DMS153 (cell line): Measurements from ENCODE around the gene PBX3.
A peak's percentile ranks its signal among the peaks of the same experiment; 100 is the strongest.
"Not testable (repeated sequence)": the region's sequence is repeated elsewhere in the genome, so short reads cannot be mapped to it uniquely, and the experiment has no call there.

ENCODE experiments used
- DNase-seq: peaks from one replicate; lab custom pipeline; 2025; lab: John Stamatoyannopoulos, UW

PBX3 gene

DNA sequence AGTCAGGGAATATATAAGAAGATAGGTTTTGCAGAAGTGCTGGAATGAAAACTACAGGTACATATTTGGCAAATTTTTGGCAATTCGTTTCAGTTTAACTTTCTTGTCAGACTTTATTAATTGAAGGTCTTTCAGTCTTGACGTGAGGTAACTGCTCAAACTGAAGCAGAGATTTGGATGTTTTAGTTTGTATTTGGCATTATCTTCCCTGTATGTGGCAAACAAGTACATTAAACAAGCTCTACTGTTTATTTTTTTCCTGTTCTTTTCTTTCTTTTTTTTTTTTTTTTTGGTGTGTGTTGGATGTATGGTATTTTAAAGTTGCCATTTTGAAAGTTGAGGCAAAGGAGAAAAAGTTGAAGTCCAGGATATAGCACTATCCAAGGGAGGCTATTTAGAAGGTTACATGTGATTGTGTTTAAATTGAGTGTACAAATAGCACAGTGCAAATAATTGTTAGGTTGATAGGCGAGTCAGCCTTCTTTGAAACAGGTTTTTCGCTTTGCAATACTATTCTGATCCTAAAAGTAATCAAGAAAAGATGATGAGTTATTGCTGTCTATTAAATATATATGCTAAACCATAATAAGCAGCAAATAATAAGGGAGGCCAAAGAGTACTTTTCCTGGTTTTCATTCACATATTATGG, 2.2 kb downstream of the PBX3 start:
- no peak for DNase-seq

DNA sequence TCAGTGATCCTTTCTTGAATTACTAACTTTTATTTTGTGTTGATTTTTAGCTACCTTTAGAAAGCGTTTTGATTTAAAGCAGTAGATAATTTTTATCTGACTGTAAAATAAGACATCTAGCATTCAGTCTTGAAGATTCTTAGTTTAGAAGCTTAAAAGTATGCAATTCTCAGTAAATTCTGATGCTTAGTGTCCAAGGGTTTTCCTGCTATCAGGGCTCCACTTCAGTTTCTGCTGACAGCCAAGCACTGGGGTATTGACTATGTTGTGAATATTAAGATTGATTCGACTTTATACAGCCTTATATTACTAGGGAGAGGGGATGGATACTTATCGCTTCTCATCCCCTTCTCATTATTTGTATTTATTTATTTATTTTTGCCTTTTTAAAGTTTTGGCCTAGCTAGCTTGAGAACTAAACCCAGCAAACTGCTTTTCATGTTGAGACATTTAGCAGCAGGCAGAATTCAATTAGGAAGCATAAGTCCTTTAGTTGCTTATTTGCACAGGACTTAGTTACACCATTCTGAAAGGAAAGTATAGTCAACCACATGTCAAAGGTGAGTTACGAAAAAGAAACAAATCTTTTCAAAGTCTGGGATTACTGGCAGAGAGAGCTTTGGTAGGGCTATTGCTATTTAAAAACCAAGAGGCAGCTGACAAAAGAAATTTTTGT, 2.9 kb downstream of the PBX3 start:
- no peak for DNase-seq

DNA sequence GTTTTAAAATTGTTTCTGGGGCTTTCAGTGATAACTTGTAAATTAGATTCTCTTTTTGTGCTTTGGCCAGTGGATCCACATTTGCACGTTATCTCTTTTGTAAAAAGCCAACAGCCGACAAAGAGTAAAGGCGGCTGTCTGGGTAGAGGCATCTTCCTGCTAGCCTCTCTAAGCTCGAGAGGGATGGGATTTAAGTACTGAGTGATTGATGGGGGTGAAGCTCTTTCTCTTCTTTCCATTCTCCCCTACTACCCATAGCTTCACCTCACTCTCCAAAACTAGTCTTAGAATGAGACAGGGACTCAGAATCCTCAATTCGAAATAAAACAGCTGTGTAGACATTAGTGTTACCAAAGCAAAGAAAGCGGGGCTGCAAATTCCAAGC, 3.4 kb downstream of the PBX3 start:
- no peak for DNase-seq

DNA sequence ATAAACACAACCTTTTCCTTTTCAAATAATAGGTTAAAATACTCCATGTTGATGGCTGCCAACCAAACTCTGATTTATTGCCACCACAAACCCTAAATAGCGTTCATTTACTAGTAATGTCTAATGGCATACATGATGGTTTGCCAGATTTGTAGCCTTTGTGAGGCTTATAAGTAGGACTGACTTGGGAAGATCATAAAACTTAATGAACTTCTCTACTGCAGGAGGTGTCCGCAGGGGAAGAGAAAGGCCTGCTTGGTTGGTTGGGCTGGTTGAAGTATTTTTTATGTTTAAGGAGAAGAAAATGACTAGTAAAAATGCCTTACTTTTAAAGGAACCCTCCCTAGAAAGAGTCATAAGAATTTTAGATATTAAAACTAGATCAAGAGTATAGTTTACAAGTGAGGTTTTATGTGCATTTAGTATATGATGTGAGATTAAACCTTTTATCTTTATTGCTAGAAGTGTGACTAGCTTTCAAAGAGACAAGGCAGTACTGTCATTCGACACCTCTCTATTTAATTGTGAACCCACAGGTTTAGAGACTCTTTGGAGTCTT, 5.0 kb downstream of the PBX3 start:
- DNase-seq: peak; percentile 31

DNA sequence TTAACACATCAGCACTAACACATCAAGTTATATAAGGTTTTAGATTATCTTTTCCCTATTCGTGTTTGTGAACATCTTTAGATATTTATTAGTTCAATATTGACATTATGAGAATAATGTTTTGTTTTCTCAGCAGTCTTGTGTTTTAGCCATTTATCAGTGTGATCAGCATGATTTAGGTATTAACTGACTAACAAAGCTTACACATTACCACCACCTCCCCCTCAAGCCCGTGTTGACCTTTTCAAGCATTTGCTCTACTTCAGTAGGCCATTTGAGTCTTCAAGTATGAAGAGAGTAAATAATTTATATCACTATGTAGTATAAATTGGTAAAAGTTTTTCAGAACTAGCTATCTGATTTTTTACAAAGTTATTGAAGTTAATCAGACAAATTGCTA, 6.9 kb downstream of the PBX3 start:
- DNase-seq: no peak

DNA sequence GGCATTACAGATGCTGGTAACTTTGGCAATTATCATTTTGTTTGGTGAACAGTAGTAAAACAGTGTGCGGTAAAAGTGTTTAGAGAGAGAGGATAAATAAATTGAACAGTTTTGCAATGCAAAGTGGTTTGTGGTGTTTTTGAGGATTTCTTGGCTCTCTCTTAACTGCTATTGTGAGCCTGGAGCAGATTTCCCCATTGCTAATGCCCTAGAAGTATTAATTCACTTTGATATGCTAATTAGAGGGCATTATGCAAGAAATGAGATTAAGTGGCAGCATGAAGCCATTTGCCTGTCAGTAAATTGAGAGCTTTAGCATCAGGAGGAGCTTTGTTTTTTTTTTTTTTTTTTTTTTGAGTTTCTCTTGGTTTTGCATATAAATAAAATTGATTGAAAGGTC, 8.2 kb downstream of the PBX3 start:
- no peak for DNase-seq

DNA sequence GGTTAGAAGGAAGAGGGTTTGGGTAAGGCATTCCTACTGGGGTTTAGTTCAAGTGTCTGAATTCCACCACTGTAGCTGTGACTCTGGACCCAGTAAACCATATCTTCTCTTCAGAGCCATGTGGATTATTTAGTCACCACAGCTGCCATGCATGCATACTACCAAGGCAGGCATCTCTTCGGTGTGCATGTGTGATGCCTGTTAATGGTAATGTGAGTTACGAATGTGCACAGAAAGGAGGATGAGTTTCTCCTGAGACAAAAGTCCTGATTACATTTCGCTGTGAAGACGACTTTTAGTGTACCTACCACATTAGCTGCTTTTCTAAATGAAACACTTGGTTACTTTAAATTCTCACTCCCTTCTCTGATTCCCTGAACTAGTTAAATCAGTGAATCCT, 9.3 kb downstream of the PBX3 start:
- no peak for DNase-seq

DNA sequence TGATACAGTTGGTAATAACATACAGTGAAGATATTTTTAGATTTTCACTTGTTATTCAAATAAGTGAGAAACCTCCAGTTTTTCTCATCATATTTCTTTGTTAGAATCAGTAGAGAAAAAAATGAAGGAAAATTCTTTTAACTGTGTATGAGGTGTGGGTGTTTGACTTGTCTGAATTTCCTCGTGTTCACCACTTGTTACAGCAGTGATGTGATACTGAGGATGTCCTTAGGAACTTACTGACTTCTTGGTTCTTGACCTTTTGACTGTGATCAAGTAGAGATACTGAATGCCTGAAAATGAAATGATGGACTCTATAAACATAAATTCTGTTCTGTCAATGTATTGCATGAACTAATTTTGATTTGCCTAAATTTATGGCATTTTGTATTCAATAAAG, 10.7 kb downstream of the PBX3 start:
- no peak for DNase-seq

DNA sequence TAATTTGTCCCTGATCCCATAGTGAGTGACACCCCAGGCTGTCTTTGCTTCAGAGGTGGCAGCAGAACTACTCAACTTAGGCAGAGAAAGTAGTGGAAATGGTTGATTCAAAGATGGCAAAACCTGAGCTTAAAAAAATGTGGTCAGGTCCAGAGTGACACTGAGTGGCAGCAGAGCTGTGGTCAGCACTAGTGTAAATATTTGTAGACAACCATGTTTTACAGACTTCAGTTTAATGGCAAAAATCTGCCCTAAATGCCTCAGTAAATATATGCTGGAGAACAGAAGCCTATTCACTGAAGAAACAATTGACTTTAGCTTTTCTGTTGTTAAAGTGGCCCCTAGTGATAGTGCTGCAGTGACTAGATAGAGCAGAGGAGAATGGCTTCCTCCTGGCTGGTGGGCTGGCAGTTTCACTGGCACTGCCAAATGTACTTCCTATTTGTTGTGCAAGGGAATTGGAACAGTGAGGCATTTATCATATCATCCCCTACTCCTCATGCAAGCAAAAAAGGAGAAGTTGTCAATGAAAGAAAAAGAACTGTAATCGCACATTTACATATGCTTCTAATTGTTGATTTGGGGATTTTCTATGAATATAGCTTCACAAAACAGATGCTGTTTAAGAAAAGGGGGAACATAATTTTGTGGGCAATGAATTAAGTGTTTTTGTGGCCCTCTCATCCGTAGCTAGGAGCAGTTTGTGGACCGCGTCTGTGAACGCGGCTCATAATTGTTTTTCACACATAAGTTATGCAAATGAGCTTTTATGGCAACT, 12.0 kb downstream of the PBX3 start:
- peak; percentile 51 for DNase-seq

DNA sequence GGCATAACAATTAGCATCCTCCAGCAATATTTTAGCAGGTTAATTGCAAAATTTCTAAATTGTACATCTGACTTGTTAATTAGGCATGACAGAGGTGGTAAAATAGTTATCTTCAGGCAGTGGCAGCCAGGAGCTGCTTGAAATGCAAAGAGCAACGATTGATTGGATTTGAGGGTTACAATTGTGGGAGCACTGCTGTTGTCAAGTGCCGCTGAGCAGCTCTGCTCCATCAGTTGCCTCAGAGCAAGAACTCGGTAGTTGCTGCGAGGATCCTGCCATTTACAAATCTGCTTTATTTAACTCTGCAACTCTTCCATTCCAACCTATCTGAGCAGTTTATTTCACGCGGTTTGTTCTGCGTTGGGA, 12.6 kb downstream of the PBX3 start:
- no peak for DNase-seq

DNA sequence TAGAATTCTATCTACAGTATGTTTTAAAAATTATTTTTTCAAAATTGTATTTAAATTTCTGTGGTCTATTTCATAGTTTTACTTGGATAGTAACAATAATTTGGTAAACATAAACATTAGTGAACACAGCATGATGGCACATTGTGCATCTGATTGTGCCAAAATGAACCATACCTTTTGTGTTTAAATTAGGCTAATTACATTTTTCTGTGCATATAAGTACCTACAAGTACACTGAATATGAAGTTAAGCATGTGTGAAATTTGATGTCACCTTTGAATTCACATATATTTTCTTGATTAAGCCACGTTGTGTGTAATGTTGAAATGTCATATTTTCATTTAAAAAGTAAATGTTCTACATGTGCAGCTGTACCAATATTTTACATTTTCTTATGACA, 13.4 kb downstream of the PBX3 start:
- no peak for DNase-seq

DNA sequence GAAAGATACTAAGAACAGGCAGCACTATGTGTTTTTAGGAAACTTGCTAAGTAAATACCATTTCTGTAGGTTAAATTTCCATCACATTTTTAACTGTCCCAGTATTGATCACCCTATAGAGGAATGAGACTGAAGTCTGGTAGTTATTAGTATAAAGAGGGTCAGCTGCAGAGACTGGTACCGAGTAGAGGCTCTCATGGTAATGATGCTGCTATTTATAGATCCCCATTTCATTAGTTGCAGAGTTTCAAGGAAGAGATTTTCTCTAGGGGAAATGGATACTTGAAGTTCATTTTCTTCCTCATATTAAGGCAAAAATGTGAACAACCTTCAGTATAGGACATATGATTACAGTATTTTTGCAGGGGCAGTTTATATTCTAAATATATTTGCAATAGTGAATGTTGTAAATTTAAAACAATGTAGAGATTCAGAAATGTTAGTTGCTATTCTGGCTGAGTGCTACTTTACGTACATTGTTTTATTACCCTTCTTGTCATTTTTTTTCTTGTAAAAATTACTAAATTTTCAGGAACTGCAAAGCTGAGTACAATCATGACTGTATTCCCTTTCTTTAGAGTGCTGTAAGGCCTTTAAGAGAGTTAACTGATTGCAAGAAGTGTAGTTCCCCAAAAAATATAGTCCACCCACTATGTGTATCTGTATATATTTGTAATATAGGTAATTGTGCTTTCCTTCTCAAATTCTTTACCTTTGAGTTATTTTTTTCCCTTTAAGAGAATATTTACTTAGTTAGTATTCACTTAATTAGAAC, 14.7 kb downstream of the PBX3 start:
- DNase-seq: no peak

DNA sequence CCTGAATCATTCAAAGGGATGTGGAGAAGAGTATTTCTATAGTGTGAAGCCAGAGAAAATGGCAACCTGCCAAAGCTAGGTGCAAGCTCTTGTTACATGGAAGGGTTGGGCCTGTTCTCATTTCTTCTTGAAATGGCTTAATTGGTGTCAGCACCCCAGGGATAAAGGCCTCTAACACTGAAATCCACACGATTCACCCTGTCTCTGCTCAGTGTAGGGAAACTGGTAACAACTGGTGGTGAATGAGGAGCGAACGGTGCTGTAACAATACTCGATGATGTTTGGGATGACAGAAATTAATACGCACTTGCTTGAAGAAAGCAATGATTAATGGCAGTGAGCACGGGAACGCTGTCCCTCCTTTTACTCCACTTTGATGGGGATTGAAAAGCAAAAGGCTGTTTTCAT, 16.2 kb downstream of the PBX3 start:
- peak; percentile 97 for DNase-seq

DNA sequence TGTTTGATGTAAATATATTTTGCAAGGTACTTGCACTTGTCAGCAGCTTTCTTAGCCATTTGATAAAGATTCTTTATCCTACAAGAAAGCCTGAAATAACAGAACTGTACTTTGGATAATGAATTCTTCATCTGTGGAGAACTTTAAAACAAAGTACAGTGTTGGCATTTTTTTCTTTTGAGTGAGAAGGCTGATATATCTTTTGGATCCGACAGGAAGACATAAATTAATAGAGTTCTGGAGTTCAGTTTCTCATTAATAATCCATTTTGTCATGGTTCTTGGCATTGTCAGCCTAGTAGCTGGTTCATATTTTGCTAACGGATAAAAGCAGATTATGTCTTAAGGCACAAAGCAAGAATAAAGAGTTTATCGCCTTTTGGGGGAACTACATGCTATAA, 17.0 kb downstream of the PBX3 start:
- no peak for DNase-seq

DNA sequence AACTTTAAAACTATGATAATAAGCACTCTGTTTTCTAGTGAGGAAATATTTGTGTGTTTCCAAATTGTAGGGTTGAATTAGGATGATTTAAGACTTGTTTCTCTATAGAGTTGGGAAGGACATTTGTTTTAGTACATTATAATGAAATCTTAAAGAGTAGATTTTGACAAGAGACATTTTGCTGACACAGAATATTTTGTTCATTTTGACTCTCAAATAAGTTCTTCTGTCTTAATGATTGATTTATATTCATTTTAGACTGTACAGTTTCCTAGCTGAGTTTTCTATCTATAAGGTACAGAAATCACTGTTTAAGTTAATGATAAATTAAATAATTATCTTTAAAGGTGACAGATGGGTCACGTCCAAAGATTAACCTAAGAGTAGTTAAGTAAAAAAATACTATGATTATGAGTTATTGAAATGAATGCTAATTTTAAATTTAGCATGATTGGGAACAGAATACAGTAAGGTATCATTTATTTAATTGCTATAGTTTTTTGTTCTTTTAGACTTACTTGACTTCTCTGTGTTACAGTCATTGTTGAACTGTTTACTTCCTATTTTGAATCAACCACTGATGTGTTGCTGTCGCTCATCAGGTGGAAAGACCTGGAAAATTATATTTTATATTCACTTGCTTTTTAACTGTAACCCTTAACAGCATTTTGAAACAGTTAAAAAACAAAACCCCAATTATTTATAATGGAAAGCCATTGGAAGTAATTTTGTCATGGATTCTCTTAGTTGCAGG, 19.5 kb downstream of the PBX3 start:
- no peak for DNase-seq

DNA sequence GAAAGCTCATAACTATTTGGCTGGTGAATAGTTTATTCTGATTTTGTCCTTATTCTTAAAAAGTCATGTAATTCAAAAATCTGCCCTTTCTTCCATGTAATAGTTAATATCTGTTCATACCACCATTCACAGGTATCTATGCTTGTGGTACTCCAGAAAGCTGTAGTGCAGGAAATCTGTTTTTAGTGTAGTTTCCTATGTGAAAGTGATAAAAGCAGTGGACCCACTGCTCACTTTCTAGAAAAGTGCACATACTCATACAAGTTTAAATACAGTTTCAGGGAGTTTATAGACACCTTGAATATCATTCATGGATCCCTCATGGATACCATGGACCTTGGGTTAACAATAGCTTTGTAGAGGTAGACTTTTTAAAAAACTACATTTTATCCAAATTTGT, 20.2 kb downstream of the PBX3 start:
- DNase-seq: no peak

DNA sequence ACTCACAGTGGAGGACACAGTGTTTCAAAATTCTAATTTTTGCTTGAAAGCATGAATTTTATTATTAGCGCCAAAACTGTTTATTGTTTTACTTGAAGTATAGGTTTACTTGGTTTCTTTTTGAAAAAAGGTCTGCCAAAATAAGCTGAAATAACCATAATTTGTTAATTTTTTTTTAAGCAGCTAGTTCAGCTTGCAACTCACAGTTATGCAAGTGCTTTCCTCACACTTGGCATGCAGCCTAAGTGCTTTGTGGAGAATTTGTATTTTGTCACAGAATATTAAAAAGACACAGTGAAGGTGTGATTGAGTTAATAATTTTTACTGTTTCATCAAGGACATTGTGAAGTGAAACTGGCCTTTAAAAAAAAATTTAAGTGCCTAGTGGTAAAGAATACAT, 21.6 kb downstream of the PBX3 start:
- DNase-seq: no peak

DNA sequence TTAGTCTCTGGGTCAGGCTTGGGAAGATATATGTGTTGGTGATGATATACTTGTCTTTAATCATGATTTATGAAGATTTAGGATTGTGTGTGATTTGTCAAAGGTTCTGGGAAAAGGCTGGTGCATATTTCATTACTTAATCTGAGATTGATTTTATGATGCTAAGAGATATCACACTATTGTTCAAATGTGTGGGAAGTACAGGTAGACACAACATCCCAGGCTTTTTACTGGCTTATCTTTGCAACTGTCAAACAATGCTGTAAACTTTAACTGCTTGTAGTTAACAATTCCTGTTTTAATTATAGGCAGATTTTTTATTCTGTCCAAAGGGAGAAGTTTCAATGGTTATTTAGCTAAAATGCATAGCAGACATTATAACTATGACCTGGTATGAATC, 23.9 kb downstream of the PBX3 start:
- DNase-seq: no peak

DNA sequence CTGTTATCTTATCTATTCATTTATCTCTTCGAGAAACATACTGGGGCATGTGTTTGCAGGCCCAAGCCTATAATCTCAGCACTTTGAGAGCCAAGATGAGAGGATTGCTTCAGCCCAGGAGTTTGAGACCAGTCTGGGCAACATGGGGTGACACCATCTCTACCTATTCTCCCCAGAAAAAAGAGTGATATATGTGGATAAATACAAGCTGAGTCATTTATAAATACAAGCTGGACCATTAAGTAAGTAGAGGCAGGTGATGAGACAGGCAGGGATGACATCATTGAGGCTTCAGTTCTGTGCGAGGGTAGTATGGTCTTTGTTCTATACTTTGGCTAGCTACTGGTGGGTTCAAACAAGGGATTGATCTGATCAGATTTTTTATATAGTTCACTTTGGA, 25.6 kb downstream of the PBX3 start:
- no peak for DNase-seq

DNA sequence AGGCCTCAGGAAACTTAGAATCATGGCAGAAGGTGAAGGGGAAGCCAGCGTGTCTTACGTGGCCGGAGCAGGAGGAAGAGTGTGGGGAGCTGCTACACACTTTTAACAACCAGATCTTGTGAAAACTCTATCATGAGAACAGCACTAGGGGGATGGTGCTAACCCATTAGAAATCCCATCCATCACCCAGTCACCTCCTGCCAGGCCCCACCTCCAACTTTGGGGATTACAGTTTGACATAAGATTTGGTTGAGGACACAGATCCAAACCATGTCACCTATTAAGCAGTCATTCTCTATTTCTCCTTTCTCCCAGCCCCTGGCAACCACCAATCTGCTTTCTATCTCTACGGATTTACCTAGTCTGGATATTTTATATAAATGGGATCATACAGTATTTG, 26.9 kb downstream of the PBX3 start:
- DNase-seq: no peak

DNA sequence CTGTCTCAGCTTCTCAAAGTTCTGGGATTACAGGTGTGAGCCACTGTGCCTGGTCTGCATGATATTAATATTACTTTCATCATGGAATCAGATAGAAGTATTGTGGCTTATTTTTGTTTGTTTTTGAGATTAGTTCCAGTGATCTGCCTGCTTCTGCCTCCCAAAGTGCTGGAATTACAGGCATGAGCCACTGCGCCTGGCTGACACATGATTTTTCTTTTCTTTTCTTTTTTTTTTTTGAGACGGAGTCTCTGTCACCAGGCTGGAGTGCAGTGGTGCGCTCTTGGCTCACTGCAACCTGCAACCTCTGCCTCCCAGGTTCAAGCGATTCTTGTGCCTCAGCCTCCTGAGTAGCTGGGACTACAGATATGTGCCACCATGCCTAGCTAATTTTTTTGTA, 29.6 kb downstream of the PBX3 start:
- not testable (repeated sequence) for DNase-seq
